ELF-1 (cell line): Measurements from ENCODE around the gene CLEC16A.

ENCODE experiments used
- DNase-seq: peaks from one replicate; pipeline ENCODE4 v3.0.0-alpha.2; 2016; ENCODE audit warnings: low read depth, low spot score

The CLEC16A gene

DNA sequence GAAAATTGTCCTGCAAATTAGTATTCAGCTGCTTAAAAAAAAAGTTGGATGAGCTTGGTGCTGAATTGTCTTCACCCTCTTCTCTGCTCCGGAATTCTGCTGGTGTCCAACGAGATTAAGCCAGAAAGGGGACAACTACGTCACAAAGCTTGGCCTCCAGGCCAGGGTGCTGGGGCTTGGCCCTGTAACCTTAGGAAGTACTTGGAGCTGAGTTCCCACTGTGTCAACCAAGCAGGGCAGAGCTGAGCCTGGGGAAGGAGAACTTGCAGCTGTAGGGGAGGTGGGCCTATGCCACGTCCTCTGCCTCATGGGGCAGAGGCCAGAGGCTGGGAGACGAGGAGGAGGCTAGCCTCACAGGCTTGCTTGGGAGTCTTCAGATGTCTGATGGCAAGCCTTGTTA is 71.2 kb downstream of the CLEC16A start:
- DNase-seq = no peak

DNA sequence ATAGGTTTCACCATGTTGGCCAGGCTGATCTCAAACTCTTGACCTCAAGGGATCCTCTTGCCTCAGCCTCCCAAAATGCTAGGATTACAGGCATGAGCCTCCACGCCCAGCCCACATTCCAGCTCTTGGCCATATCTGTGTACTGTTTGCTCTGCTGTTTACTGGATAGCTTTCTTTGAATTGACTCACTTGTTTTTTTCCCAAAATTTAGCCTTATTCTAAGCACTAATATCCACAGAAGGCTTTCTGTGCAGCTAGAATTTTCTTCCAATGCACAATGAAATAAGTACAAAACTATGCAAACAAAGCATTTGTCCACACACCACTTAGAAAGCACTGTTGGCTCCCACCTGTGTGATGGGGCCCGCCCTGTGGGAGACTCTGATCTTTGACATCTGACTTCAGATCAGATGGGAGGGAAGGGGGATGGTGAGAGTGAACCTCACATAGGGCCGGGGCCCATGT is 72.2 kb downstream of the CLEC16A start:
- no peak for DNase-seq

DNA sequence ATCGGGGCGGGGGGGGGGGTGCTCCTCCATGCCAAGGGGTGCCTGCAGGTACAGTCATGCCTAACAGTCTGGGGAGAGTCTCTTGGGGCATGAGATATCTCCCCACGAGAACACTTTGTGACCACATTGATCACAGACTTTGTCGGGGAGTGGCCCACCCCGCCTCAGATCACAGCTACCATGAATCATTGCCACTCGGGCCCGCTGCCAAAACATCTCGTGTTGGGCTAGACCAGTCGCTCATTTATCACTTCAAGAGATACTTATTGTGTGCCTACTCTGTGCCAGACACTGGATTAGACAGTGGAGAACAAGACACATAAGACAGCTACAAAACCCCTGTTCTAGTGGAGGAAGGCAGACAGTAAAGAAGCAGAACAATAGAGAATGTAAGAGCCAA is 72.6 kb downstream of the CLEC16A start:
- no peak for DNase-seq

DNA sequence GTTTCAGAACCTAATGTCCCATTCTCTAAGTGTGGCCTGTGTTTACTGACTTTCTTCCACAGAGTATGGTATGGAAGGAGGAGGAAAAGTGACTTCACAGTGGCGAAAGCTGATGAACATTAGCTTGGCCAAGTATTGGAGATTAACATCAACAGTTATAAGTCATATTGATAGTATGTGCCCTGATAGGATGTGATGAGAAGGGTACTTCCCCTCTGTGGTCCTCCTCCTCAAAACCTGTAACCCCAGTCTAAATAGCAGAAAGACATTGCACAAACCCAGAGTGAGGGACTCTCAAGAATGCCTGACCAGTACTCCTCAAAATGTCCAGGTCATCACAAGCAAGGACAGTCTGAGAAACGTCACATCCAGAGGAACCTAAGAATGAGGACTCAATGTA is 73.1 kb downstream of the CLEC16A start:
- DNase-seq = no peak

DNA sequence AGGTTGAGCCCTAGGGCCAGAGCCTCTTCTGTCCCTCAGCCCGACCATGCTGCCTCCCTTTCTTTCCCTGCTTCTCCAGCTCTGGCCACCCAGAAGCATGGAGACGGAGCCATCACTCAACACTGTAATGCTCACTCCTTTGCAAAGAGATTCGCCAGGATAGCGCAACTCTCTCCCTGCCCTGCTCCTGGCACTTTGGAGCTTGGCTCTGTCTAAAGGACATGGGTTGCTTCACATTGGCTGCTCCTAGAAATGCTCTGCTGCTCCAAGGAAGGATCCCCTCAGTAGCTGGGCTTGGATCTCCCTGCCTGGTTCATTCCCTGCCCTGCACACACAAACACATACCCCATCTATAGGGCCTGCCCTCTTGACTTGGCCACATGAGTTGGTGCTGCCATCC is 76.0 kb downstream of the CLEC16A start:
- no peak for DNase-seq

DNA sequence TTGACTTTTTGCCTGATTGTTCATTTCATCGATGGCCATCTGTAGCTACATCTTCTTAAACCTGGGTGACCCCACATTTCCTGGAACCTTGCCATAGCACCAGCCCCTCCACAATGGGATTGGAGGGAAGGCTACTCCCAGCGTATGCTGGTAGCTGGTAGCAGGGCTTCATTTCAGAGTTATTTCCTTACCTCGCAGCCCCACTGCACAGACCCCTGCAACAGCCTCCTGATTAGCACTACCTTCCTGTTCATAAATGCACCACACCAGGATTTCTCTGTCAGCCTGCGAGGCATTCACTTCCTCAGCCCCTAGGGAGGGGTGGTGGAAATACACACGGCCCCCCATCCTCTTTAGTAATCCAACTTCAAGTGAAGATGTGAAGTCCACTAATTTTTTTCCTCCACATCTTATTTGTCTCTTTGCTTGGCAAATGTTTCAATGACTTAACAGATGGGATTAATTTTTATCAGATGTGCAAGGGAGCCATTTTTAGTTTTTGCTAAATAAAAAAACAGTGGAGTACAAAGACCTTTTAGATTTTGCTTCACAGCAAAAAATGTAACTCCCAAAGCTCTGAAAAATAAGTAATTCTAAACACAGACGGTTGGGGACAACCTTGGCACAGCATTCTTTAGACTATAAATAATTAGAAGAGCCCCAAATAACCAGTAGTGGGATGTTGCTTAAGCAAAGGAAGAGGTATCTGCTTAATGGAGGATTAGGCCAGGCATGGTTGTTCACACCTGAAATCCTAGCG is 76.6 kb downstream of the CLEC16A start:
- no peak for DNase-seq

DNA sequence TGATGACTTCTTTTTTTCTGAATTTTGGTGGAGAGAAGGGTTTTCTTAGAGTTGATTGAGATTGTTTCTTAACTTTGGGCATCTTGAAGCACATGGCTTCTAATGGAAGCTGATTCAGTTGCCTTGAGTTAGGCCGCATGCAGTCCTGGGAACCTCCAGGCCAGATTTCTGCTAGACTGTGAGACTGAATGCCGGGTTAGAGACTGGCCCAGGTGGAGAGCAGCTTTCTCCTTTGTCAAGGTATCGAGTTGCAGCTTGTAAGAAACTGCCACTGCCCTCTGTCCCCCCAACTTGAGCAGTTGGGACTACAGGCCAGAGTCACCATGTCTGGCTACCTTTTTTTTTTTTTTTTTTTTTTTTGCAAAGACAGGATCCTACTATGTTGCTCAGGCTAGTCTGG is 77.6 kb downstream of the CLEC16A start:
- no peak for DNase-seq

DNA sequence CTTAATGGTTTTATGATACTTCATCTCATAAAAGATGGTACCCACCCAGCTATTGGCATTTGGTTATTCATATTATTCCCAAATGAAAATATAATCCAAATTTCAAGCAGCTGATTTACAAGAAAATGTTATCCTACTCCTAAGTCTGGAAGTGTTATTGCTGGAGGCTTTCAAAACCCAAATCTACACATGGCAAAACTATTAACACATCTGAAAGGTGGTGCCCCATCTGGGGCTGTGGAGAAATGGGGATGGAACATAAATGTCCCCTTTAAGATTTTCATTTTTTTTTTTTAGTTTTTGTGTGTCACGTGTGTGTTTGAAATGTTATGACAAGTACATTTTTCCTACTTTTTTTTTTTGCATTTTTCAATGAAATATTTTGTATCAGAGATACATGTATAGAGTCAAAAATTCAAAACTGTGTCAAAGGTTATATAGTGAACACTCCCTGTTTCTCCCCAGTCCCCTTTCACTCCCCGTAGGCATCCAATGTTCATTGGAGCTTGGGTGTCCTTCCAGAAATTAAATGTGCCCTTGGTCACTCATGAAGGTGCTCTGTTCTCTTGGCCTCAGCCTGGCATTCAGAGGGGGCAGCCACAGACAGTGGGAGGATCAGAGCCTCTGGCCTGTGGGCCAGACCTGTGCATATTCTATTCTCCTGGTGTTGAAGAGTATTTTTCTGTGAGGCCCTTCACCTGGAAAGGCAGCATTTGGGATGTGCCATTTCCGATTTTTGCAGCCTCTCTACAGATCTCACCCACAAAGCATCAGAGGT is 79.1 kb downstream of the CLEC16A start:
- DNase-seq = no peak

DNA sequence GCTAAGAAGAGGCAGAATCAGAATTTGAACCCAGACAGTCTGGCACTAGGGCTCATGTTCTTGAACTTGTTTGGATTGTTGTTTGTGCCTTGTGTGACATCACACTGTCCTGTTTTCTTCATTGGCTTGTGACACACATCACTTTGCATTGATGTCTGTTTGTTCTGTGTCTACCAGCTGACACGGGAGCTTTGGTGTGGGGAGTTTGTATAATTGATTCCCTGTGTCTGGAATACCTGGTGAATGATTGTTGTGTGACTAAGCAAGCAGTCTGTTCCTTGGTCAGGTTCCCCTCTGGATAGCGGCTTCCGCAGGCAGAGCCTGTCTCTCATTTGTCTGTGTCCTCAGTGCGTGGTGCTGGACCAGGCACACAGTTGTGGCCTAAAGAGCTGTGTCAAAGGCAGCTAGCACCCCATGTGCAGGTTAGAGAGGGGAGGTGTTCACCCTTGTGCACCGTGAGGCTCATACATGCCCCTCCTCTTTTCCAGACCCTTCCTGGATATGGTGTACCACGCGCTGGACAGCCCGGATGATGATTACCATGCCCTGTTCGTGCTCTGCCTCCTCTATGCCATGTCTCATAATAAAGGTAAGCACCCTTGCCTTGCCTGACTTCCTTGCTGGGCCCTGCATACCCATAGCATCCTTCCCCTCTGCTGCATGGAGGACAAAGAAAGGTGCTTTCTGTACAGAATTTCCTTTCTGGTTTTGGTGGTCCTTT is 80.1 kb downstream of the CLEC16A start:
- DNase-seq = no peak

DNA sequence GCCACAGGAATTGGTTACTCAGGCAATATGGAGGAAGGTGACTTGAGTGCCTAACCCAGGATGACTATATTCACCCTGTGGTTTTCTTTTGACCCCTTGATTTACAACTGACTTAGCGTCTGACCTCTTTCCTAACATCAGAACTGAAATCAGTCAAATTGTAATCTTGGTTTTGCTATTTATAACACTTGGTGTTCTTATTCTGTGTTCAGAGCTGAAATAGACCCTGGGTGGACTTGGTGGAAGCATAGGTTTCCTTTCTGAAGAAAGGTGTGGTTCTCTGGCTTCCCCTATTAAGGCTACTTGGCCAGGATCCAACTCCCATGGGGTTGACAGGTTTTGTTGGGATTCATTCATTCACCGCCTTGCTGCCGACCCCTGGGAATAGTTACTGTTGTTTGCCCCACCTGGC is 80.8 kb downstream of the CLEC16A start:
- DNase-seq = no peak

DNA sequence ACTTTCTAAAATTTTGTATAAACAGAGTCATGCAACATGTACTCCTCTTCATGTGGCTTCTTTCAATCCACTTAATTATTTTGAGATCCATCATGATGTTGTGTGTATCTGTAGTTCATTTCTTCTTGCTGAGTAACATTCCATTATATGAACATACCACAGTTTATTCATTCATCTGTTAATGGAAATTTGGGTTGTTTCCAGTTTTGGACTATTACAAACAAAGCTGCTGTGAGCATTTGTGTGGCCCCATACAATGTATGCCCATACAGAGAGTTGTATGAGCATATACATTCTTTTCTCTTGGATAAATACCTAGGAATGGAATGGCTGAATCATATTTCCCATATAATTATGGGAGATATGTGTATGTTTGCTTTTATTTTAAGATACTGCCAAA is 85.6 kb downstream of the CLEC16A start:
- no peak for DNase-seq

DNA sequence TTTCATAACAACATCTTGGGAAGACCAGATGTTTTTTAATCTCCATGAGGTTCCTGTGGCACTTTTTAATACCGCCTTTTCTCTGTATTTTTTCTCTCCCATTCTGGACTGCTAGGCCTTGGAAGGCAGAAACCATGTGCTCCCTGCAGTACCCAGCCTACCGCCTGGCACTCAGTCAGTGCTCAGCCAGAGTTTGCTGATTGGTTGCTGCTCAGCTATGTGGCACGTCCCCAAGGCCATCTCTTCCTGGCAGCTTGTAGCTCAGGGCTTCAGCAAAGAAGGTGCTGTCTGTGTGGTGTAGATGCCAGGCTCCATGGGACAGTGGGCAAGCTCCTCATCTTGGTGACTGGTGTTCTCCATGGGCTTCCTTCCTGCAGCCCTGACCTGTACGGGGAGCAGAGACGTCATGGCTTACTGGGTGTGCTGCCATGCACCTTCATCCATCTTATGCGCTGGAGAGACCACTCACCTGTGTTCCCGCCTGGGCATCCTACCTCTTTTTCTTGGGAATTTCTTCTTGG is 86.7 kb downstream of the CLEC16A start:
- no peak for DNase-seq

DNA sequence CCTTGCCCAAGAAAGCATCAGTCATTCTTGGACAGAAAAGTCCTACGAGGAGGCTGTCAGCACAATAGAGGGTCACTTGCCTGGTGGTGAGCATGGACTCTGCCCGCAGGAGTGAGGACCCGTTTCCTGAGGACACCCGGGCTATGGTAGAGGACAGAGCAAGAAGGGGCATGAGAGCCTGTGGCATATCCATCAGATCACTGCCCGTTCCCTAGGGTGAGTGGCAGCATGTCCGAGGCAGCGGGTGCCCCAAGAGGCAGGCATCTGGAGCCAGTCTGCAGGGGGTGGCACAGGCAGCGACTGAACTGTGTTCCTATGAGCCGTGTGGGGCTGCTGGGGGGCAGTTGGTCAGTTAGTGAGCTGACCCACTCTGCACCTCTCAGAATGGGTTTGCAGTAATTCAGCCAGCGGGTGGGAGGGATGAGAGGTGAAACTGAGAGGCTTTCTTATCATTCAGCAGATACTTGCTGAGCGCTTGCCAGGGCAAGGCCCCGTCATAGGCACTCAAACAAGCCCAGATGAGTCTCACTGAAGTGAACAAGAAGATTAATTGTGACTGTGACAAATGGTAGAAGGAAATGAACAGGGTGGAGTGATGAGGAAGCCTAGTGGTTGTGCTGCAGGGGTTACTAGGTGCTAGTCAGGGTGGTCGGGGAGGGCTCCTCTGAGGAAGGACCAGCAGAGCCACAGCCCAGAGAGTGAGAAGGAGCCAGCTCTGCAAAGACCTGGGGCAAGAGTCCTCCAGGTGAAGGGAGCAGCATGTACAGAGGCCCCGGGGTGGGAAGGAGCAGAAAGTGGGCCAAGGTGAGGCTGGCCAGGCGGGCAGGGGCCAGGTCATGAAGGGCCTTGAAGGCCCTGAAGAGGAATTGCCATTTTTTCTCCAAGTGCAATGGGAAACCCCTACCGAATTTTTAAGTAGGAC is 87.9 kb downstream of the CLEC16A start:
- DNase-seq = no peak

DNA sequence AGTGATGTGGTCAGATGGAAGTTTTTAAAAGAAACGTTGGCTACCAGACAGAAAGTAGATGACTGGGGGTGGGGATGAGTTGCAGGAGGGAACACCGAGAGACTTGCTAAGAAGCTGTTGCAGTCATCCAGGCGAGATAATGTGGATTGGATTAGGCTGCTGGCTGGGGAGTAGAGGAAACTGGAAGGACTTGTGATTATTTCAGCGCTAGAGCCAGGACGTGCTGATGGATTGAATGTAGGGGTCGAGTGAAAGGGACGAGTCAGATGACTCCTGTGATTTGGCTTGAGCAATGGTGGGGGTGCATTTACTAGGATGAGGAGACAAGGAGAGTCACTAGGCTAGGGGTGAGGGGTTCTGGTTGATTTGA is 88.5 kb downstream of the CLEC16A start:
- peak; percentile 52 for DNase-seq

DNA sequence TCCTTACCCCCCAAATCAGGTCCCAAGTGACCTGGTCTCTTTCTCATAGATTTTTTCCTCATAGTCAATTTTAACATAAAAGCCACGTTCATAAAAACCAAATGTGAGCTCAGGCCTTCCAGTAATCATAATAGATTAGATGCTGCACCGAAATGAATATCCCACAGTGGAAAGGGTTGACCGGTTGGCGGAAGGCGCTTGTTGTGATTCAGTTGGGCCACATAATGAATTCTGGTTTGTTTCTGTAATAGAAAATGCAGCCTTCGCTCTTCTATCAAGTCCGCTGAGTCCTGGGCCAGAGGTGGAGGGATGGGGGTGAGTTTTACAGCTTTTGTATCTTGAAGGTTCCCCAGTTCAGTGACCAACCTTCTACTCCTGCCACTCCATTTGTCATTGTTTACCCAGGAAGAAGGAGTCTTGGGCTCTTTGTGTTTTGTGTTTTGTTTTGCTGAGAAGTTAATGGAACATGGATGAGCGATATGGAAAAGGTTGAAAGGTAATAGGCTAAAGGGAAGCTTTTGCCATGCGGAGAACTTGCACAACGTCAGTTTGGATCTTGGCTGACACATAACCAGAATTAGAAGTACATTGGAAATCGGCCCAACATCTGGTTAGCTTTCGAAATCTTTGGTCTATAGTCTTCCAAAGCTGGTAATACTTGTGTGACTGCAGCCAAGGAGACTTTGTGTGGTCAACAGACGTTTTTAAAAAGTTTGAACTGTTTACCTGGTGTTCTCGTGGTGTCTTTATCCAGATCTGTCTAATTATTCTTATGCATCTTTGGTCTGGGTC is 89.5 kb downstream of the CLEC16A start:
- DNase-seq = no peak

DNA sequence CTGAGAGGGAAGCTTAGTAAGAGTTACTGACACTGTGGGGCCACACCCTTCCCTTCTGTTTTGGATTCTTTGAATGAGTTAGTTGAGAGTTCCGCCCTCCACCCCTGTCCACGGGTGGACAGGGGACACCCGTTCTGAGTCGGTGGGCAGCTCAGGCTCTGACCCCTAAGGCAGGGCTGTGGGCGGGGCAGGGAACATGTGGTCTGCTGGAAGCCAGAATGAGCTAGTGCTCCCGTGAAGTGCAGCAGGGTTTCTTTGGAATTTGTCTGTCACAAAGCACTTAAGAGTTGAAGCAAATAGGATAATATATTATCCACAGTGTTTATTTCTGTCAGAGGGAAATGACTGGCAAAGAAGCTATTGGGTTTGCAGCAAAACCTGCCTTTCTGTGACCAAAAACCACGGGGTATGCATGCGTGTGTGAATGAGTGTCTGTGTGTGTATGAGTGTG is 90.1 kb downstream of the CLEC16A start:
- no peak for DNase-seq

DNA sequence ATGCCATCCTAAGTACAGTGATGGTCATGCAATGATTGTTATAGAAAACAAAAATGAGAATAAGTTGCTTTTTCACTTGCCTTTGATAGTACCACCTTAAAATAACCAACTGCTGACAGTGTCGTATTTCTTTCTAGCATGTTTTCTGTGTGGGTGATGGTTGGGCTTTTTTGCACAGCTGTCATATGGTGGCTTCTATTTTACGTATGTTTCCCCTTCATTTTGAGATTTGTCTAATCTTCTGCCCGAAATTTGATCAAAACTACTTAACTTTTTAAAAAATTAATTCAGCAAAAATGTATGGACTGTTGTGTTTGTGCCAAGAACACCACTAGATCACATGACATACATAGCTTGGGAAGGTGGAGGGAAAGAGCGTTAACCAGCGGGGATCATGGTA is 90.7 kb downstream of the CLEC16A start:
- no peak for DNase-seq

DNA sequence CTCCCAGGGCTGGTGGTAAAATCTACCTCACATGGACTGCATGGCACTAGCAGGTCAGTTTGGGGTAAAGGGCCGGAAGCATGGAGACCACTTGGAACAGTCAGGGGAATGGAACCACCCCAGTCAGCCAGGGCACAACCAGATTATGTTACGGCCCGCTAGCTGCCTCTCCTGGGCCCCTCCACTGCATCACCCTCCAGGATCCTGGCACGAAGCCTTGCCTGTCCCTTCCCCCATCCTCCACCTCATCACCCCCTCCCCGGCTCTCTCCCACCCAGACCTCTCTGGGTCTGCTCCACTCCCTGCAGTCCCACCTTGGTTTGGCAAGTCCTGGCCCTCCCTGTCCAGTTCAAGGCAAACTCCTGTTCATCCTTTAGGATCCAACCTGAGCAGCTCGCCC is 91.7 kb downstream of the CLEC16A start:
- DNase-seq = no peak

DNA sequence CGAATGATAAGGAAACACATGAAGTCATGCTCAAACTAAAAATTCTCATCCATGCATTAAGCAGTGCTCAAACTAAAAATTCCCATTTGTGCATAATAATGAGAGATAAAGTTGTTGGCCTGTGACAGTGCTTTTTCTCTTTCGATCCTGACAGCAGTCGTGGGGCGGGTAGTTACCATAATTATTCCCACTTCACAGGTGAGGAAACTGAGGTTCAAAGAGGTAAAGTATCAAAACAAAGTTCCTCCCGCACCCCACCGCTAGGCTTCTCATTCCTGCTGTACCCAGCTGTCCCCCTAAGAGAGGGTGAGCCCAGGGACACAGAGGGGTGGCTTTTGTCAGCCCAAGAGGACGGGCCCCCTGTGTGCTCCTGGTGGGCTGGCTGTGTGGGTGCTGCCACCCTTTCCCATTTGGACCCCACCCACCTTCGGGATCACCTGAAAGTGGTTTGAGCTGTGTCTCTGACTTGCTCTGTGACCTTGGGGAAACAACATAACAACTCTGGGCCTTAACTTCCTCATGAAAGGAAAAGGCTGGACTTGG is 92.6 kb downstream of the CLEC16A start:
- DNase-seq = no peak

DNA sequence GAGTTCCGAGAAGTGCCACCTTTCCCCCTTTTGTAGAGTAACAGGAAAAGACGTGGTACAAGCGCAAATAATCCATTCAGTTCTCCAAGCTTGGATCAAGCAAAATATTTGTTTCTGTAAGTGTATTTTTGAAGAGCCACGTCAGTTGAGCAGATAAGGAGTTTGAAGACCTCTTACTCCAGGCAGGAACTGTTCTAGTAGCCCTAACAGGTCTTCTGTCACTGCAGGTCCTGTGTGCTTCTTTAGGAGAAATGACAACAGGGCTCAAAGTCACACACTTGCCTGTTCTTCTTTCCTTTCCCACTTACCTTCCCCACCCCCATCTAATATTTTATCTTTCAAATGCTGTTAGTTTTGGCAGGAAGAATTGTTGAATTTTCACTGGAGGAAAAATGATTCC is 93.9 kb downstream of the CLEC16A start:
- no peak for DNase-seq
